NCI-H187 (cell line): ENCODE data around the gene MFSD11.
"Not testable (repeated sequence)": the region's sequence is repeated elsewhere in the genome, so short reads cannot be mapped to it uniquely, and the experiment has no call there.

Source experiments
- DNase-seq, 2 experiments: peaks; one replicate each; lab custom pipeline; 2025; lab: John Stamatoyannopoulos, UW

MFSD11 gene

DNA sequence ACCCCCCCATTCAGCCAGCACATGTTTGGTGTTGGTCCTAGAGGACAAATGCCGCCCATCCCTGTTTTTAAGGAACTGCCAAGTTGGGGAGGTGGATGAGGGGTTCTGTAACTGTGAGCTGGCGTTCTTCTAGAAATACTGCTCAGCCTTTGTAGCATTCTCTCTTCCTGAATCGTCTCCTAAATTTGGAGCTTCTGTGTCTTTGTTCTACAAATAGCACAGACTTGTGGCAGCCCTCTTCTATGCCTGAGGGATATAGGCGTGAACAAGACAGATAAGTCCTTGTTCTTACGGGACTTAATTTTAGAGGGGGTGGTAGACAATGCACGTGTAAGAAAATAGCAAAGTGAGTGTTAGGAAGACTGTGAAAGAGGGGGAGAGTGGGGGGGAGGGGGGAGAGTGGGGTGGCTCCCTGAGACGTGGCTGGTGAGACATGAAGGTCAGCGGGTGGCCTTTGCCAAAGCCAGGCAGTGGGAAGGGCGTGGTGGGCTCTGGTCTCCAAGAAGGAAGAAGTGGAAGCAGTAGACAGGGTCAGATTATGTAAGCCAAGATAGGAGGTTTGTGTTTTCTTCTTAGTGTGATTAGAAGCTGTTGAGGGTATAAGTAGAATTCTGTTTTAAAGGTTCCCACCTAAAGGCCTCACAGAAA is 9.9 kb downstream of the MFSD11 start:
- DNase-seq, result no peak

DNA sequence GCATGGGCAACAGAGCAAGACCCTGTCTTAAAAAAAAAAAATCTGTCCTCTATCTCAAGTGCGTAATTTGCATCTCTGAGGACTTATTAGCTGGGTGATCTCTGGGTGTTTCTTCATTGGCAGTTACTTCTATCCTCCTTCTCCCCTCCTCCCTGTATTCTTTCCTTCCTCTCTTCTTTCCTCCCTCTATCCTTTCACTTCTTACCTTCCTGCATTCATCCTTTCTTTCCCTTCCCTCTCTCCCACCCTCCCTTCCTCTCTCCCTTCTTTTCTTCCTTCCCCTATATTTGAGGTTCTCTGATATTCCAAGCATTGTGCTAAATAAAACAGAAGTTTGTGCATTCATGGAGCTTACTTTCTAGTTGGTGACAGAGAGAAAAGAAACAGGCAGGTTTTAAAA is 10.7 kb downstream of the MFSD11 start:
- no peak for DNase-seq

DNA sequence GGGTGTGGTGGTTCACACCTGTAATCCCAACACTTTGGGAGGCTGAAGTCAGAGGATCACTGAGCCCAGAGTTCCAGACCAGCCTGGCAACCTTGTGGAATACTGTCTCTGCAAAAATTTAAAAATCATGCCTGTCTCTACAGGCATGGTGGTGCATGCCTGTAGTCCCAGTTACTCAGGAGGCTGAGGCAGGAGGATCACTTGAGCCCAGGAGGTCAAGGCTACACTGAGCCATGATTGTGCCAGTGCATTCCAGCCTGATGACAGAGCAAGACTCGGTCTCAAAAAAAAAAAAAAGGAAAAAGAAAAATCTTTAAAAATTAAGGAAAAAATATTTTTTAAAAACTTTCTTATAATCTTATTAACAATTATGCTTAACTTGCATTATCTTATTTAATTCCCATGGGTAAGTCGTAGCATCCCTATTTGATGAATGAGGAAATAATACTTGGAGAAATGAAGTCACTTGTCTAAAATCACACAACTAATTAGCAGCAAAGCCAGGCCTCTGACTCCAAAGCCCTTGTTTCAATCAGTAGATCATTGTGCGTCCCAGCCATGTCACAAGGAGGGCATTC is 13.6 kb downstream of the MFSD11 start:
- DNase-seq, result no peak

DNA sequence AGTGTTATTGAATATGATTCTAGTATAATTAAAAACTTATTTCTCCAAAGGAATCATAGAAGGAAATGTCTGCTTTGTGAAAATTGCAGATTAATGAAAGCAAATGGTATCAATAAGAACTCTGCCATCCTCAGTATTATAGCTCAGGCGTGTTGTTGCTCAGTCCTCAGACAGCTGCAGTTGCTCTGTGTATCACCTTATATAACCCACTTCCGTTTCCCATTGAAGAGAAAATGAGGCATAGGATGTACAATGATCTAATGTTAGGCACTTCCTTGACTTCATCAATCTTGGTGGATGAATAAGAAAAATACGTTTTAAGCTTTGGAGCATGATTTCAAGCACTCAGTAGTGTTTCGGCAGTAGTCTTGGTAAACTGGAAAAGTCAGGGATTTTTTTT is 14.1 kb downstream of the MFSD11 start:
- DNase-seq, result no peak

DNA sequence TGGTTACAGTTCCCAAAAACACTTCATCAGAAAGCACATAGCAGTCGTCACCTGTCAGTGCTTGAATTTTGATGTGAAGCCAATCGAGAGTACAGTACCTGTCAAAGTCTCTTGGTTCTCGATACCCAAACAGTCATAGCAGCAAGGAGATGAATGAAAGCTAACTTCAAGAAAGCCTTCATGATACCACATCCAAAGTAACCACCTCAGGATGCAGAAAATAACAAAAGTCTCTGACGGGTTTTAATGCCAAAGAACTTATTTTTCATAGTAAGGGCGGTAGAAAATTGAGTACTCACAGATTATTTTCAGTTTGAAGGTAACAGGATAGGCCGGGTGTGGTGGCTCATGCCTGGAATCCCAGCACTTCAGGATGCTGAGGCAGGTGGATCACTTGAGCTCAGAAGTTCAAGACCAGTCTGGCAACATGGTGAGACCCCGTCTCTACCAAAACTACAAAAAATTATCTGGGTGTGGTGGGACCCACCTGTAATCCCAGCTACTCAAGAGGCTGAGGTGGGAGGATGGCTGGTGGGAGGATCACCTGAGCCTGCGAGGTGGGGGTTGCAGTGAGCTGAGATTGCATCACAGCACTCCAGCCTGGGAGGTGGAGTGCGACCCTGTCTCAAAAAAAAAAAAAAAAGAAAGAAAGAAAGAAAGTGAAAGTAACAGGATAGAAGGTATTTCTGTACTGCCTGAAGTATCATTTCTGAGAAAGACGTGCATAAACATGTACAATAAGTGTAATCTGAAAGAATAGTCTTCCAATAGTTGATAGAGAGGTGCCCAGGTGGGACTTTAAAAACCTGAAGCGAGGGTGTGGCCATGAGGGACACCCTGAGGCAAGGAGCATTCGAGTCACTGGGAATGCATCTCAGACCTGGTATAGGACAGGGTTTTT is 15.4 kb downstream of the MFSD11 start:
- no peak for DNase-seq

DNA sequence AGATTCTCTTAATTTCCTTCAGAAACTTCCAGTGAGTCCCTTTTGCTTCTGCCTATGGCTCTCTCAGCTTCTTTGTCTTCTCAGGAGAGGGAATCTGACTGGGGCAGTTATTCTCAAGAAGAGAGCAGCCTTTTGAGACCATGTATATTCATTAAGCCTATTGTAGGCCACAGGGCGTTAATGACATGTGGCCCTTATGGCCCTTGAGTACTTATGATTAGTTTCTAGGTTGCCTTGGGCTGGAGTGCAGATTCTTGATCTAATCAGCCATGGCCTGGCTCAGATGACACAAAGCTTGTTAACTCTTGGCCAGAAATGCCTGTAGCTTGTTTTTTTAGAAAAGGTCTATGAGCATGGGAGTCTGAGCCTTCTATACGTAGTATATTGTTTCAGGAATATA is 17.4 kb downstream of the MFSD11 start:
- DNase-seq, result no peak

DNA sequence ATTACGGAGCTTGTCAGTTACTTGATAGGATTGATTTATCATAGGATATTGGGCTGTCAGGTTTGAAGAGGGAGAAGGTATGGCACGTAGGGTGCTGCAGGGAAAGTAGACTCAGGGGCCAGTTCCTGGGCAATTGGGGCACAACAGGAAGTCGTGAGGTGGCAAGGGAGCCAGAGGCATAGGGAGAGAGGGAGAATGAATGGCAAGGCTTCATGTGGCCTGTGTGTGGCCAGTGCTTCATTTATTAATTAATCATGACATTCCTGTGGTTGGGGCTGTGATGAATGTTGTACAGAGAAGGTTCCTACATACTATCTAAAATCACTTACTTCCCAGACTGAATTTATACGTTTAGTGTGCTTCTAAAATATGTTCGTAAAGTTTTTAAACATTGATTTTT is 19.3 kb downstream of the MFSD11 start:
- no peak for DNase-seq

DNA sequence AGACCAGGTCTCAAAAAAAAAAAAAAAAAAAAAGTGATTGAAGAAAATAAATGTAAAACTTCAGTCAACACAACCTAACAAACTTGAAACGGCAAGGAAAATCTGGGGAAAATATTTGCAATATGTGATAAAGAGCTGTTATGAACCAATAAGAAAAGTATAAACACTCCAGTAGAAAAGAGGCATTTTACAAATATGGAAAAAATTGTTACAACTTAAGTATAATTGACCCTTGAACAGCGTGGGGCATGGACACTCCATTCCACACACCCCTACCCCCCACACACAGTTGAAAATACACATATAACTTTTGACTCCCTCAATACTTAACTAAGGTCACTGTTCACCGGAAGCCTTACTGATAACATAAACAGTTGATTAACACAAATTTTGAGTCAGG is 20.7 kb downstream of the MFSD11 start:
- DNase-seq, result no peak

DNA sequence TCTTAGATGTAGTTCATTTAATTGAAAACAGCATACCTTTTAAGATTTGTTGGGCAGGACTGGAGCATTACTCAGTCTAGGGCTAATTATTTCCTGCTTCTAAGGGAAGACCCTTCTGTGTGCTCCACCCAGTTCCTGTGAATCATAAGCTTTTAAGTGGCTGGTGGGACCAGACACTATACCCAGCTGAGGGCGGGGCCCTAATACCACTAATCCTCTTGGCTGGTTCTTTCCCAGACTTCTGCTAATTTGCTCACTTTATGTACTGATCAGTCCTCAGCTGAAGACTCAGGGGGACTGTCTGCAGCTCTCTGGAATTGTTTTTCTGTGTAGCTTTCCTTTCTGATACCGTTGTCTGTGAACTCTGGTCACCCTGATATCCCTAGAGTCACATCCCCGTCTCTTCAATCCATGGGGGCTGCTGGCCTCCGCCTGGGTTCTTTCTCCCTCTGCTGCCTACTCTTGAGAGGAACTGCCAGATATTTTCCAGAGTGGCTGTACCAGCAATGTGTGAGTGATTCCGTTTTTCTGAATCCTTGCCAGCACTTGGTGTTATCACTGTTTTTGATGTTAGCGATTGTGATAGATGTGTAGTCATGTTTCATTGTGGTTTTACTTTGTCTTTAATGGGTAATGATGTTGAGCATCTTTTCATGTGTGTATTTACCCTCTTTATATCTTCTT is 35.1 kb downstream of the MFSD11 start:
- DNase-seq, result no peak

DNA sequence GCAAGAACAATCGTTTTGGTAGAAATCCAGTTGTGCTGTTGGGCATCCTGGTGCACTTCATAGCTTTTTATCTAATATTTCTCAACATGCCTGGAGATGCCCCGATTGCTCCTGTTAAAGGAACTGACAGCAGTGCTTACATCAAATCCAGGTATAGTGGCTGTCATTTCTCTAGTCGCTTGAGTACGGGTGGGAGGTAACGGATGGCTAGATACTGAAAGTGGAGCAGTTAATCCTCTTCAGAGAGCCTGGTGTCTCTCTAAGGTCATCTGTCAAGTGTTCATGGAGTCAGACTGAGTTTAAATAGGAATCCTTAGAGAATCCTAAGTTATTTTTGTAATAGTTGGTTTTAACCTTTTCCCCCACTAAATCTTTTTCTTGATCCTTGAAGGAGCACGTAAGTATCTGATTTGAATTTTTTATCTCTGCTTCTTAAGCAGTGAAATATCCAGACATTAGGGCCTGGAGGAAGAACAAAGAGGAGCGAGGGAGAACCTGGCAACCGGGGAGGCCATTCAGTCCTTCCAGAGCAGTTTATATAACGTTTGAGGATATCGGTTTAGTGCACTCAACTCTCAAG is 37.2 kb downstream of the MFSD11 start:
- DNase-seq, result no peak

DNA sequence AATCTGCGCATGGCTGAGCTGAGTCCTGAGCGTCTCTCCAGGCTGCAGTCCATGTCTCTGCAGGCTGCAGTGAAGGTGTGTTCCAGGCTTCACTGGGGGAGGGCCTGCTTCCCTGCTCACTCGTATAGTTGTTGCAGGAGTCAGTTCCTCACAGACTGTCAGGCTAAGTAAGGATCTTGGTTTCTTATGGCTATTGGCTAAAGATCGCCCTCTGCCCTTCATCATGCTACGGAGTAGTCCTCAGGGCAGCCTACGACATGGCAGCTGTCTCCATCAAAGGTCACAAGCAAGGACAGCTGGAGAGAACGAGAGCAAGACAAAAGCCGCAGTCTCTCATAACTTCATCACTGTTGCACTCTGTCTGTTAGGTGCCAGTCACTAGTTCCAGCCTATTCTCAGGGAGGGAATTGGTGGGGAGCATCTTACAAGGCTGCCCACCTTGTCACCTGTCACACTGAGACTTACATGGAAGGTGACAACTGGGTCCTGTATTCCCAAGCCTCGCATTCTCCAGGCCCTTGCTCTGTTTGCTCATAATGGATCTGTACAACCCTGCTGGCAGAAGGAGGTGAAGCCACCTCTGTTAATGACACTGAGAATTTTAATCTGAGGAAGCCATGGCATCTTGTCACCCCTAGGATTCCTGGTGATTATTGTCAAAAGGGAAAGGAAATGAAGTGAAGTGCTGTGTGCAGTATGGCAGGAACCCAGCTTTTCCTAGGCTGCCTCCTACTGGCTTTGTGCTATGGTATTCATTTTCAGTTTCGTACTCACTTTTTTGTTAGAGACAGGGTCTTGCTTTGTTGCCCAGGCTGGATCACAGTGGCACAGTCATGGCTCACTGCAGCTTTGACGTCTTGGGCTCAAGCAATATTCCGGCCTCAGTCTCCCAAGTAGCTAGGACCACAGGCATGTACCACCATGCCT is 43.4 kb downstream of the MFSD11 start:
- no peak for DNase-seq

DNA sequence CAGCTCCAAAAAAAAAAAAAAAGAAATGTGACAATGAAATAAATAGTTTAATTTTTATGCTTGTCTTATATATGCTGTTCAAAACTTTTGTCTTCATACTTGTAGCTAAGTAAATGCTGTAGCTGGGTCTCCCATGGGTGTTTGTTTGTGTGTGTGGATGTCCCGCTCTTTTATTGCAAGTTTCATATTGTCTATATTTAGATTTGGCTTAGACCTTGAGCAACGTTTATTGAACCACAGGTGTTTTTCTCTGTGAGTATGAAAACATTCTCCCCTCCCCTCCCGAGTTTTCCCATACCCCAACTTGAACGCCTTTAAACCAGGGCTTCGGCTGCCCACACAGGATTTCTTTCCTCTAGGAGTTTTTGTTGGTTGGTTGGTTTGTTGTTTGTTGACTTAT is 45.2 kb downstream of the MFSD11 start:
- no peak for DNase-seq

DNA sequence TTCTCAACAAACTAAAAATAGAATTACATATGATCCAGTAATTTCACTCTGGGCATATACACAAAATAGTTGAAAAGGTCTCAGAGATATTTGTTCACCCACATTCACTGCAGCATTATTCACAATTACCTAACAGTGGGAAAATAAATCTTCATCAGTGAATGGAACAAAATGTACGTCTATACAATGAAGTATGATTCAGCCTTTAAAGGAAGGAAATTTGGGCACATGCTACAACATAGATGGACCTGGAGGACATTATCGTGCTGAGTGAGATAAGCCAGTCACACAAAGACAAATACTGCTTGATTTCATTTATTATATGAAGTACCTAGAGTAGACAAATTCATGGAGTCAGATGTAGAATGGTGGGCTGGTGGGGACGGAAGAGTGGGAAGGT is 47.0 kb downstream of the MFSD11 start:
- DNase-seq, result no peak

DNA sequence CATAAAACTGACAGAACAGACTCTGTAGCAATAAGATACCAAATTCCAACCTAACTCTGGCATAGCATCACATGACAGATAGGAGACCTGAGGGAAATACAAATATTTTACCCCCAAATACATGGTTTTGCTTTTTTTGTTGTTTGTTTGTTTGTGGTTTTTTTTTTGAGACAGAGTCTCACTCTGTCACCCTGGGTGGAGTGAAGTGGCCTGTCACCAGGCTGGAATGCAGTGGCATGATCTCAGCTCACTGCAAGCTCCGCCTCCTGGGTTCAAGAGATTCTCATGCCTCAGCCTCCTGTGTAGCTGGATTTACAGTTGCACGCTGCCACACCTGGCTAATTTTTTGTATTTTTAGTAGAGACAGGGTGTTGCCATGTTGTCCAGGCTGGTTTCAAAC is 49.9 kb downstream of the MFSD11 start:
- not testable (repeated sequence) for DNase-seq

DNA sequence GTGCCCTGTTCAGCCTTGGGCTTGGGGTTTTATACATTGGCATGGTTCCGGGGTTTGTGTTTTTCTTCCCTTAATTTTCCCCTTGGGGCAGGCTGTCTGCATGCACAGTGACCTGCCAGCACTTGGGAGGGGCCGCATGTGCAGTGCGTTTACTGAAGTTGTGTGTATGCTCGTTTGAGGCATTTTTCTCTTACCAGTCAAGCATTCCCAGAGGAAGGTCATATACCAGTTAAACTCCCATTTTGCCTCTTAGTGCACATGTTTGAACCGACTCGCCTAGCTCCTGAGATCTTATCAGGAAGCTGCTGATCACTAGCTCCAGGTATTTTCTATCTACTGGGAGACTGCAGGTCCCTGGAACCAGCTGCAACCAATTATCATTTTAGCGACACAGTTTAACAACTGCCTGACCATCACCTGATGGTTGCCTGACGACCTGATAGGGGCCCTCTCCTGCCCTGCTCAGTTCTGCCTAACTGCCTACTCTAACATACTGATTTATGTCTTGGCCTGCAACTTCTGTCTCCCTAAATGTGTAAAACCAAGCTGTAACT is 51.4 kb downstream of the MFSD11 start:
- peak in 1 of 2 experiments; percentile 16 for DNase-seq

DNA sequence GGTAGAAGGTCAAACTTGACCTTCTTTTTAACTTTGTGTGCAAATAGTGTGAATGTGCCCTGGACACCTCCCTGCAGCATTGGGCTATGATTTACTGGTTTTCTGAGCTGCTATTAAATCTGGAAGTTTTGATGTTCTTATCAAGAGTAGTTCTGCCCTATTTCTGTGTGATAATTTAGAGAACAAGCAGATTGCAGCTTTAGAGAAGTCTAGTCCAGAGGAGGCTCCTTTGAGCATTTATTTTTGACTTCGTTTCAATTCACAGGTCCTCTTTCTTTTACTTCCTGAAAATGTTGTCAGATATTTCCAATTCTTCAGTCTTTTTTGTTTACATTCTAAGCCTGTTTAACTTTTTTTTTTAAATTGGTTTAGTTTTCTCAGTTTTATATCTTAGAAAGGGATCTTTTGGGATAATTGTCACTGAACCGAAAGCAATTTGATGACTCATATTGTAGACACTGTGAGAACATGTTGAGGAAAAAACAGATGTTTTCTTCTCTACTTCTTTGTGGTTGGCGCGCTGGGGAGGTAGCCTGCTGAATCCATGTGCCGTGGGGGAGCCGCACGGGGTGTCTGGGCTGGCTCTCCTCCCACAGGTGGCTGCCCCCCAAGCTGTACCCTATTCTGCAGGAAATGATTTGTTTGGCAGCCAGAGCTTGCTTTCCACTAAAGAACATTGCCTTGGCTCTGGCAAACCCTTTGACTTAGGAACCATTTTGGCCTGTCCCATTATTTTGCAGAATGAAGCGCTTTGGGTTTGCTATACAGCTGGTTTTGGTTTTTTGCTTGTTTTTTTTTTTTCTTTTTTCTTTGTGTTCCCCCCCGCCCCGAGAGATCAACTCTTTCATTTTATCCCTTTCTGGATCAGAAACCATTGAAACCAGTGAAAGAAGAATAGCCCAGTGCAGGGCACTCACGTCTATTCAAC is 53.4 kb downstream of the MFSD11 start:
- DNase-seq, result no peak

DNA sequence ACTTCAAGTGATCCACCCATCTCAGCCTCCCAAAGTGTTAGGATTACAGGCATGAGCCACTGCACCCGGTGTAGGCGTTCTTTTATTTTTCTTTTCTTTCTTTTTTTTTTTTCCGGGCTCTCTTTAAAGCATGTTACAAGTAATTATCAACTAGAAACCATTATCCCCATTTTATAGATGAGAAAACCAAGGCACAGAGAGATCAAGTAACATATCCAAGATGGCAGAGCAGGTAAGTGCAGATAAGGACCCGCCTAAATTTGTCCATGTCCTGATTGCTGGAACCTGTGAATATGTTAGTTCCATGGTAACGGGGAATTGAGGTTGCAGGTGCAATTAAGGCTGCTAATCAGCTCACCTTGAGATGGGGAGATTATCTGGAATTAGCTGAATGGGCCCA is 54.4 kb downstream of the MFSD11 start:
- DNase-seq, result no peak

DNA sequence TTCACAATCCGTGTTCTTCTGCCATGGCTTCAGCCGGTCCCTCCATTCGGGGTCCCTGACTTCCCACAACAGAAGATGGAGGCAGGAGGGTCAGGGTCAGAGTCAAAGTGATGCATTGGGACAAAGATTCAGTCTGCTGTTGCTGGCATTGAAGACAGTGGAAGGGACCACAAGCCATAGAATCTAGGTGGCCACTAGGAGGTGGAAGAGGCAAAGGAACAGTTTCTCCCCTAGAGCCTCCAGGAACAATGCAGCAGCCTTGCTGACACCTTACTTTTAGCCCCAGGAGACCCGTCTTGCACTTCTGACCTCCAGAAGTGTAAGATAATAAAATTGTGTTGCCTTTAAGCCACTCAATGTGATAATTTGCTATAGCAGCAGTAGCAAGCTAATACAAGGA is 55.9 kb downstream of the MFSD11 start:
- DNase-seq, result no peak

DNA sequence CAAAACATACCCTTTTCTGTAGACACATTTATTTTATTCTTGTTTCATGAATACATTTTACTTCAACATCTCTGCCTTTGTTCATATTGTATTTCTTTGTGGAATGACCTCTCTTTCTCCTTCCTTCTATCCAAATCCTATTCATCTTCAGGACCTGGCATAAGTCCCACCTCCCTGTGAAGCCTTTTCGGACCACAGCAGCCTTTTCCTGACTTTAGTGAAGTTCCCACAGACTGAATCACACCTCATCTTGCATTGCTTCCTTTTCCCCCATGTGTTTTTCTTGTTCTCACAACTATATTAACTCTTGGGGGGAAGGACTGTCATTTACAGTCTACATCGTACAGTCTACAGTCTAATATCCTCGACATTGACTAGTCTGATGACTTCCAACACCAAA is 58.2 kb downstream of the MFSD11 start:
- DNase-seq, result no peak
